Measurements from ENCODE around the gene PKN3. TPM values are rescaled to one million over a fixed set of nuclear protein-coding genes. Genes with fewer than 3 reads are reported as not detected.

PKN3 gene
- total and polyA plus RNA-seq, 9 of the 15 experiments (the other 6 are each of a cell fraction or from before 2014, with no cell fraction given) = 0.82 to 49.2 (median 19.7) TPM

DNA sequence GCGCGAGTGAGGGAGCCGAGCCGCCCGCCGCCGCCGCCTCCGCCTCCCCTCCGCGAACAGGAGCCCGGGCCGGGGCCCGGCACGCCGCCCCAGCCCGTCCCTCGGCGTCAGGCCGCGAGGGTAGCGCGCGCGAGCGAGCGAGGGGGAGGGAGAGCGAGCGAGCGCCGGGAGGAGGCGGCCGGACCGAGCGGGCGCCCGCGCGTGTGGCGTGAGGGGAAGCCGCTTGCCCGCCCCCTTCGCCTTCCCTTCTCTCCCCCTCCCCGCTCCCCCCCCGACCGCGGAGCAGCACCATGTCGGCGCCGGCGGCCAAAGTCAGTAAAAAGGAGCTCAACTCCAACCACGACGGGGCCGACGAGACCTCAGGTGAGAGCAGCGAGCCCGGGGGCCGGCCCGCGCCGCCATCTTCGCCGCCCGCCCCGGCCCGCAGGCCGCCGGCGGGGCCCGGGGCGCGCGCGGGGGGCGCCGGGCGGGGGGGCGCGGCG lies 13.0 kb upstream of the PKN3 start (continued):
- TF ChIP-seq, protein P1, sequence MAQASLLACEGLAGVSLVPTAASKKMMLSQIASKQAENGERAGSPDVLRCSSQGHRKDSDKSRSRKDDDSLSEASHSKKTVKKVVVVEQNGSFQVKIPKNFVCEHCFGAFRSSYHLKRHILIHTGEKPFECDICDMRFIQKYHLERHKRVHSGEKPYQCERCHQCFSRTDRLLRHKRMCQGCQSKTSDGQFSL (CRISPR knock-in tag; IDR thresholded peaks at IDR 0.05) = 0 out of 2 replicates have a peak, but pooled peaks have one; percentile 47
- TF ChIP-seq, protein P1 (tag; IDR thresholded peaks at IDR 0.05) = peak in 1 of 2 experiments; percentile 55; a peak in 1 of 4 replicates
- TF ChIP-seq, protein P2, sequence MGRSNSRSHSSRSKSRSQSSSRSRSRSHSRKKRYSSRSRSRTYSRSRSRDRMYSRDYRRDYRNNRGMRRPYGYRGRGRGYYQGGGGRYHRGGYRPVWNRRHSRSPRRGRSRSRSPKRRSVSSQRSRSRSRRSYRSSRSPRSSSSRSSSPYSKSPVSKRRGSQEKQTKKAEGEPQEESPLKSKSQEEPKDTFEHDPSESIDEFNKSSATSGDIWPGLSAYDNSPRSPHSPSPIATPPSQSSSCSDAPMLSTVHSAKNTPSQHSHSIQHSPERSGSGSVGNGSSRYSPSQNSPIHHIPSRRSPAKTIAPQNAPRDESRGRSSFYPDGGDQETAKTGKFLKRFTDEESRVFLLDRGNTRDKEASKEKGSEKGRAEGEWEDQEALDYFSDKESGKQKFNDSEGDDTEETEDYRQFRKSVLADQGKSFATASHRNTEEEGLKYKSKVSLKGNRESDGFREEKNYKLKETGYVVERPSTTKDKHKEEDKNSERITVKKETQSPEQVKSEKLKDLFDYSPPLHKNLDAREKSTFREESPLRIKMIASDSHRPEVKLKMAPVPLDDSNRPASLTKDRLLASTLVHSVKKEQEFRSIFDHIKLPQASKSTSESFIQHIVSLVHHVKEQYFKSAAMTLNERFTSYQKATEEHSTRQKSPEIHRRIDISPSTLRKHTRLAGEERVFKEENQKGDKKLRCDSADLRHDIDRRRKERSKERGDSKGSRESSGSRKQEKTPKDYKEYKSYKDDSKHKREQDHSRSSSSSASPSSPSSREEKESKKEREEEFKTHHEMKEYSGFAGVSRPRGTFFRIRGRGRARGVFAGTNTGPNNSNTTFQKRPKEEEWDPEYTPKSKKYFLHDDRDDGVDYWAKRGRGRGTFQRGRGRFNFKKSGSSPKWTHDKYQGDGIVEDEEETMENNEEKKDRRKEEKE (IDR thresholded peaks at IDR 0.05; ENCODE audit: borderline replicate concordance in 1 of 2, control insufficient read depth in 1 of 2, low read depth in 2 of 2, low read length in 1 of 2) = 0 out of 4 replicates have a peak, but pooled peaks of 1 of the 2 experiments have one; percentile 13
- no peak for TF ChIP-seq MIER1 (IDR thresholded peaks at IDR 0.05; ENCODE audit: low read depth)
- no peak for TF ChIP-seq BRCA1 (IDR thresholded peaks at IDR 0.05)
- TF ChIP-seq BRCA1 (CRISPR knock-in tag; IDR thresholded peaks at IDR 0.05) = no peak
- TF ChIP-seq, protein P3, sequence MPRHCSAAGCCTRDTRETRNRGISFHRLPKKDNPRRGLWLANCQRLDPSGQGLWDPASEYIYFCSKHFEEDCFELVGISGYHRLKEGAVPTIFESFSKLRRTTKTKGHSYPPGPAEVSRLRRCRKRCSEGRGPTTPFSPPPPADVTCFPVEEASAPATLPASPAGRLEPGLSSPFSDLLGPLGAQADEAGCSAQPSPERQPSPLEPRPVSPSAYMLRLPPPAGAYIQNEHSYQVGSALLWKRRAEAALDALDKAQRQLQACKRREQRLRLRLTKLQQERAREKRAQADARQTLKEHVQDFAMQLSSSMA (CRISPR knock-in tag; IDR thresholded peaks at IDR 0.05) = 0 out of 2 replicates have a peak, but pooled peaks have one; percentile 59
- 0 out of 2 replicates have a peak, but pooled peaks have one; percentile 0 for TF ChIP-seq ZBTB7A (IDR thresholded peaks at IDR 0.05; ENCODE audit: borderline replicate concordance, control insufficient read depth, low read depth, low read length)
- peak in 1 of 2 experiments; percentile 32; a peak in 3 of 4 replicates for TF ChIP-seq MAZ (CRISPR knock-in tag; conservative IDR thresholded peaks at IDR 0.05 in 1 of 2, IDR thresholded peaks at IDR 0.05 in 1 of 2)
- TF ChIP-seq, protein P4, sequence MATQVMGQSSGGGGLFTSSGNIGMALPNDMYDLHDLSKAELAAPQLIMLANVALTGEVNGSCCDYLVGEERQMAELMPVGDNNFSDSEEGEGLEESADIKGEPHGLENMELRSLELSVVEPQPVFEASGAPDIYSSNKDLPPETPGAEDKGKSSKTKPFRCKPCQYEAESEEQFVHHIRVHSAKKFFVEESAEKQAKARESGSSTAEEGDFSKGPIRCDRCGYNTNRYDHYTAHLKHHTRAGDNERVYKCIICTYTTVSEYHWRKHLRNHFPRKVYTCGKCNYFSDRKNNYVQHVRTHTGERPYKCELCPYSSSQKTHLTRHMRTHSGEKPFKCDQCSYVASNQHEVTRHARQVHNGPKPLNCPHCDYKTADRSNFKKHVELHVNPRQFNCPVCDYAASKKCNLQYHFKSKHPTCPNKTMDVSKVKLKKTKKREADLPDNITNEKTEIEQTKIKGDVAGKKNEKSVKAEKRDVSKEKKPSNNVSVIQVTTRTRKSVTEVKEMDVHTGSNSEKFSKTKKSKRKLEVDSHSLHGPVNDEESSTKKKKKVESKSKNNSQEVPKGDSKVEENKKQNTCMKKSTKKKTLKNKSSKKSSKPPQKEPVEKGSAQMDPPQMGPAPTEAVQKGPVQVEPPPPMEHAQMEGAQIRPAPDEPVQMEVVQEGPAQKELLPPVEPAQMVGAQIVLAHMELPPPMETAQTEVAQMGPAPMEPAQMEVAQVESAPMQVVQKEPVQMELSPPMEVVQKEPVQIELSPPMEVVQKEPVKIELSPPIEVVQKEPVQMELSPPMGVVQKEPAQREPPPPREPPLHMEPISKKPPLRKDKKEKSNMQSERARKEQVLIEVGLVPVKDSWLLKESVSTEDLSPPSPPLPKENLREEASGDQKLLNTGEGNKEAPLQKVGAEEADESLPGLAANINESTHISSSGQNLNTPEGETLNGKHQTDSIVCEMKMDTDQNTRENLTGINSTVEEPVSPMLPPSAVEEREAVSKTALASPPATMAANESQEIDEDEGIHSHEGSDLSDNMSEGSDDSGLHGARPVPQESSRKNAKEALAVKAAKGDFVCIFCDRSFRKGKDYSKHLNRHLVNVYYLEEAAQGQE (IDR thresholded peaks at IDR 0.05; ENCODE audit: borderline replicate concordance) = no peak
- TF ChIP-seq, protein P4 (CRISPR knock-in tag; IDR thresholded peaks at IDR 0.05; ENCODE audit: low read depth) = peak; percentile 66; the same call in 1 of the 2 replicates
- TF ChIP-seq LEF1 (IDR thresholded peaks at IDR 0.05) = no peak
- TF ChIP-seq SAFB2 (IDR thresholded peaks at IDR 0.05; ENCODE audit: borderline replicate concordance, low read depth, low read length, severe bottlenecking) = no peak
- no peak for TF ChIP-seq BCL6 (CRISPR knock-in tag; IDR thresholded peaks at IDR 0.05)
- no peak for TF ChIP-seq RBM22 (IDR thresholded peaks at IDR 0.05; ENCODE audit: low read depth, low read length, poor library complexity, severe bottlenecking)

All from K562 (cell line).